ENCODE data around the gene PHF21A.

The PHF21A gene

GRCh38 chr11:45960387-45961095 is 160.7 kb downstream of the PHF21A start:
- Histone ChIP-seq H3K79me2 (no peaks in the 10 kb centered on the region), H3K36me3 (ENCODE audit: control insufficient read depth, insufficient read depth, low read length) (no peaks in the 10 kb centered on the region), H3K27me3 (ENCODE audit: control insufficient read depth, insufficient read depth, low read length) (no peaks in the 10 kb centered on the region), H3K4me2 (ENCODE audit: low read length) (no peak overlapping the region), H3K9me3 (ENCODE audit: control insufficient read depth, low read length) (no peaks in the 10 kb centered on the region), H3K27ac (no peak overlapping the region), H3K9ac (no peak overlapping the region), H3K4me3 (ENCODE audit: low read depth, low read length) (no peak overlapping the region), H2AFZ (no peak overlapping the region), H3K4me1 (no peaks in the 10 kb centered on the region)
- TF ChIP-seq CTCF (IDR thresholded peaks at IDR 0.05) = no peak

GRCh38 chr11:45959851-45960250 is 161.4 kb downstream of the PHF21A start:
- H3K27me3 ChIP-seq (ENCODE audit: control insufficient read depth, insufficient read depth, low read length) = no peaks in the 10 kb centered on the region
- no peaks in the 10 kb centered on the region for H3K36me3 ChIP-seq (ENCODE audit: control insufficient read depth, insufficient read depth, low read length)
- no peaks in the 10 kb centered on the region for H3K9me3 ChIP-seq (ENCODE audit: control insufficient read depth, low read length)
- TF ChIP-seq CTCF (IDR thresholded peaks at IDR 0.05) = no peak
- no peaks in the 10 kb centered on the region for H3K4me1 ChIP-seq
- no peak overlapping the region for H3K9ac ChIP-seq
- H3K27ac ChIP-seq = no peak overlapping the region
- no peak overlapping the region for H2AFZ ChIP-seq
- no peaks in the 10 kb centered on the region for H3K79me2 ChIP-seq
- H3K4me3 ChIP-seq (ENCODE audit: low read depth, low read length) = no peak overlapping the region
- H3K4me2 ChIP-seq (ENCODE audit: low read length) = no peak overlapping the region

GRCh38 chr11:45949992-45950407 is 171.3 kb downstream of the PHF21A start:
- Histone ChIP-seq H3K4me1 (no peaks in the 10 kb centered on the region), H3K9ac (no peak overlapping the region), H3K4me3 (ENCODE audit: low read depth, low read length) (no peak overlapping the region), H3K9me3 (ENCODE audit: control insufficient read depth, low read length) (no peaks in the 10 kb centered on the region), H2AFZ (no peak overlapping the region), H3K79me2 (no peaks in the 10 kb centered on the region), H3K4me2 (ENCODE audit: low read length) (no peak overlapping the region), H3K27ac (no peak overlapping the region), H3K36me3 (ENCODE audit: control insufficient read depth, insufficient read depth, low read length) (no peaks in the 10 kb centered on the region), H3K27me3 (ENCODE audit: control insufficient read depth, insufficient read depth, low read length) (no peaks in the 10 kb centered on the region)
- TF ChIP-seq CTCF (IDR thresholded peaks at IDR 0.05) = no peak

DNA sequence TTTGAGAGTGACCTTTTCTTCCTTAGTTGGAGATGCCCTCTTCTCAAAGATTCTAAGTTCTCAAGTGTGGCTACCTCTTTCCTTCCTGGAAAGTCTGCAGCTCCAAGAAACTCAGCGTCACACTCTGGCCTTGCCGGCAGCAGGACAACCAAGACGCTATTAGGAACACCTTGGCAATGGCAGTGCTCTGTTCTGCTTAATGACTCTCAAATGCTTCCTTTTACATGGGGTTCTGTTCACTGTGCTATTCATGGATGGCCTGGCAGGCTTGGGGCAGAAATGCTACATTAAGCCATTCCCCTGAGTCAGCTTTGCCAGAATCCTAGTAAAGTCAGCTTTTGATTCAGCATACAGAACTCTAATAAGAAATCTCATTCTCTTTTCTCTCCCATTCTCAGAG is 172.9 kb downstream of the PHF21A start:
- no peaks in the 10 kb centered on the region for H3K9me3 ChIP-seq (ENCODE audit: control insufficient read depth, low read length)
- H3K27me3 ChIP-seq (ENCODE audit: control insufficient read depth, insufficient read depth, low read length) = no peaks in the 10 kb centered on the region
- H3K4me1 ChIP-seq = no peaks in the 10 kb centered on the region
- TF ChIP-seq CTCF (IDR thresholded peaks at IDR 0.05) = no peak
- H3K79me2 ChIP-seq = no peaks in the 10 kb centered on the region
- no peak overlapping the region for H3K4me2 ChIP-seq (ENCODE audit: low read length)
- H3K9ac ChIP-seq = no peak overlapping the region
- H3K27ac ChIP-seq = no peak overlapping the region
- no peak overlapping the region for H3K4me3 ChIP-seq (ENCODE audit: low read depth, low read length)
- no peaks in the 10 kb centered on the region for H3K36me3 ChIP-seq (ENCODE audit: control insufficient read depth, insufficient read depth, low read length)
- H2AFZ ChIP-seq = no peak overlapping the region

DNA sequence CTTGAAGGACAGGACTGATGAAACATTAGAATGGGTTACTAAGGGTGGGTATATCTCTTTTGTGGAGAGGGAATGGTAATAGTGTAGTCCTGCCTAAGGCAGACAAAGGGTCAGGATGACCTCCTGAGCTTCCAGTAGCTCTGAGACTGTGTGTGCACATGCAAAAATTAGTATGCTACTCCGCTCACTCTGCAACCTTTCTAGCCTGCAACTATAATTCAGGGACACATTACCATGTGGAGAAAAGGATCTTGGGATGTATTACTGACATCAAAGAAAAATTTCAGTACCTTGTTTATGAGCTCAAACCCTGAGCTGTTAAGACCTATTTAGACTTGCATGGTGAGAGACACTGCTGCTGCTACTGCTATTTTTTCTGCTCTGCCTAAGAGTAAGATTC is 173.4 kb downstream of the PHF21A start:
- no peak overlapping the region for H2AFZ ChIP-seq
- H3K4me3 ChIP-seq (ENCODE audit: low read depth, low read length) = no peak overlapping the region
- H3K79me2 ChIP-seq = no peaks in the 10 kb centered on the region
- no peak overlapping the region for H3K27ac ChIP-seq
- H3K4me2 ChIP-seq (ENCODE audit: low read length) = no peak overlapping the region
- TF ChIP-seq CTCF (IDR thresholded peaks at IDR 0.05) = no peak
- no peaks in the 10 kb centered on the region for H3K4me1 ChIP-seq
- H3K9ac ChIP-seq = no peak overlapping the region
- no peaks in the 10 kb centered on the region for H3K36me3 ChIP-seq (ENCODE audit: control insufficient read depth, insufficient read depth, low read length)
- H3K27me3 ChIP-seq (ENCODE audit: control insufficient read depth, insufficient read depth, low read length) = no peaks in the 10 kb centered on the region
- H3K9me3 ChIP-seq (ENCODE audit: control insufficient read depth, low read length) = no peaks in the 10 kb centered on the region
